Trophoblast cell (in vitro differentiated cells and primary cell): ENCODE data around the gene HIRA.

ENCODE experiments used
- DNase-seq, 2 donors: peaks; one replicate each; pipeline ENCODE4 v3.0.0-alpha.2; 2016
- H2AFZ ChIP-seq: 2 replicates; pipeline ENCODE4 v1.6.1; 2013; ENCODE audit warnings: low read length, moderate library complexity, mild to moderate bottlenecking; ENCODE audit not compliant: insufficient read depth, poor library complexity
- H2AK5ac ChIP-seq: 2 replicates; pipeline ENCODE4 v1.6.1; 2013; ENCODE audit warnings: mild to moderate bottlenecking, low read length
- H2BK120ac ChIP-seq: 2 replicates; pipeline ENCODE4 v1.6.1; 2013; ENCODE audit warnings: low read length, mild to moderate bottlenecking, moderate library complexity; ENCODE audit not compliant: insufficient read depth, poor library complexity
- H2BK12ac ChIP-seq: 2 replicates; pipeline ENCODE4 v1.6.1; 2013; ENCODE audit warnings: mild to moderate bottlenecking, low read length, moderate library complexity
- H2BK5ac ChIP-seq: 2 replicates; pipeline ENCODE4 v1.6.1; 2013; ENCODE audit warnings: low read length, low read depth, moderate library complexity, mild to moderate bottlenecking; ENCODE audit not compliant: poor library complexity
- H3K14ac ChIP-seq: 2 replicates; pipeline ENCODE4 v1.6.1; 2013; ENCODE audit warnings: mild to moderate bottlenecking, low read length
- H3K18ac ChIP-seq: 2 replicates; pipeline ENCODE4 v1.6.1; 2013; ENCODE audit warnings: mild to moderate bottlenecking, low read length
- H3K23ac ChIP-seq: 2 replicates; pipeline ENCODE4 v1.6.1; 2013; ENCODE audit warnings: low read length
- H3K27ac ChIP-seq: 2 replicates; pipeline ENCODE4 v1.5.1; 2013; ENCODE audit warnings: low read depth, mild to moderate bottlenecking, inconsistent platforms, low read length, moderate library complexity
- H3K27me3 ChIP-seq: 2 replicates; pipeline ENCODE4 v1.6.1; 2013; ENCODE audit warnings: inconsistent platforms, mild to moderate bottlenecking, low read length, moderate library complexity; ENCODE audit not compliant: insufficient read depth
- H3K36me3 ChIP-seq, 2 experiments: 1 replicate in 1 of 2; 2 replicates in 1 of 2; pipeline ENCODE4 v1.6.1; 2013; ENCODE audit warnings: low read length in 2 of 2, mild to moderate bottlenecking in 2 of 2, moderate library complexity in 1 of 2; ENCODE audit not compliant: insufficient read depth in 2 of 2, control insufficient read depth in 1 of 2
- H3K4ac ChIP-seq: 2 replicates; pipeline ENCODE4 v1.6.1; 2013; ENCODE audit warnings: low read depth, mild to moderate bottlenecking, low read length, moderate library complexity
- H3K4me1 ChIP-seq, 2 experiments: 1 replicate in 1 of 2; 2 replicates in 1 of 2; pipeline ENCODE4 v1.6.1; 2013; ENCODE audit warnings: low read length in 2 of 2, mild to moderate bottlenecking in 2 of 2, moderate library complexity in 1 of 2; ENCODE audit not compliant: insufficient read depth in 2 of 2, control insufficient read depth in 1 of 2
- H3K4me2 ChIP-seq: 2 replicates; pipeline ENCODE4 v1.6.1; 2013; ENCODE audit warnings: inconsistent platforms, mild to moderate bottlenecking, low read length, moderate library complexity
- H3K4me3 ChIP-seq: 2 replicates; pipeline ENCODE4 v1.5.1; 2013; ENCODE audit warnings: mild to moderate bottlenecking, low read depth, low read length, inconsistent platforms
- H3K79me1 ChIP-seq: one replicate; pipeline ENCODE4 v1.6.1; 2013; ENCODE audit warnings: low read length
- H3K79me2 ChIP-seq: 2 replicates; pipeline ENCODE4 v1.6.1; 2013; ENCODE audit warnings: low read length, mild to moderate bottlenecking; ENCODE audit not compliant: control insufficient read depth, insufficient read depth, poor library complexity
- H3K9ac ChIP-seq: 2 replicates; pipeline ENCODE4 v1.6.1; 2013; ENCODE audit warnings: mild to moderate bottlenecking, low read length
- H3K9me3 ChIP-seq: 2 replicates; pipeline ENCODE4 v1.6.1; 2013; ENCODE audit warnings: low read depth, mild to moderate bottlenecking, control low read depth, inconsistent platforms, low read length; ENCODE audit not compliant: insufficient read depth
- H4K12ac ChIP-seq: 2 replicates; pipeline ENCODE4 v1.6.1; 2013; ENCODE audit warnings: low read depth, mild to moderate bottlenecking, low read length, moderate library complexity
- H4K8ac ChIP-seq: 2 replicates; pipeline ENCODE4 v1.6.1; 2013; ENCODE audit warnings: low read depth, mild to moderate bottlenecking, low read length, moderate library complexity
- H4K91ac ChIP-seq: one replicate; pipeline ENCODE4 v1.6.1; 2013; ENCODE audit warnings: low read depth, mild to moderate bottlenecking, low read length, moderate library complexity
- WGBS: extraction: QIAGEN DNeasy Blood & Tissue Kit; methylation state at CpG from one replicate; pipeline ENCODE4 v1.1.7; 2013; ENCODE audit warnings: missing lambda C conversion rate; ENCODE audit not compliant: insufficient read length, insufficient coverage; ENCODE audit errors: extremely low coverage; 5-methylcytosine and 5-hydroxymethylcytosine counted together

Gene HIRA

GRCh38 chr22:19405652-19406051 lies 25.9 kb downstream of the HIRA start:
- Histone ChIP-seq H3K27me3 (no peaks in the 10 kb centered on the region), H3K4me2 (no peak overlapping the region), H3K79me1 (no peaks in the 10 kb centered on the region), H3K14ac (no peak overlapping the region), H2AFZ (no peak overlapping the region), H3K9me3 (no peaks in the 10 kb centered on the region), H2BK120ac (no peak overlapping the region), H3K4me1 (peaks cover 0 to 4% of the 10 kb centered on the region in 2 experiments), H3K79me2 (no peaks in the 10 kb centered on the region), H3K4ac (no peak overlapping the region), H4K12ac (no peak overlapping the region), H2BK5ac (no peak overlapping the region), H3K27ac (no peak overlapping the region), H2BK12ac (no peak overlapping the region), H4K91ac (no peak overlapping the region), H3K36me3 (peaks cover 25 to 36% of the 10 kb centered on the region in 2 experiments), H4K8ac (no peak overlapping the region), H2AK5ac (no peak overlapping the region), H3K4me3 (no peak overlapping the region), H3K9ac (no peak overlapping the region), H3K23ac (no peak overlapping the region), H3K18ac (no peak overlapping the region)
- DNase-seq: no peak
- WGBS: no CpG with 5 or more reads among the region's 8 CpGs

GRCh38 chr22:19405133-19405532 lies 26.4 kb downstream of the HIRA start:
- H3K79me1 ChIP-seq: no peaks in the 10 kb centered on the region
- no peak for DNase-seq
- no peak overlapping the region for H3K23ac ChIP-seq
- no peak overlapping the region for H3K14ac ChIP-seq
- WGBS: no CpG with 5 or more reads among the region's 4 CpGs
- peaks cover 25 to 37% of the 10 kb centered on the region in 2 experiments for H3K36me3 ChIP-seq
- no peak overlapping the region for H2AFZ ChIP-seq
- H3K9me3 ChIP-seq: no peaks in the 10 kb centered on the region
- no peak overlapping the region for H3K9ac ChIP-seq
- no peaks in the 10 kb centered on the region for H3K79me2 ChIP-seq
- H4K91ac ChIP-seq: no peak overlapping the region
- no peak overlapping the region for H3K4ac ChIP-seq
- no peak overlapping the region for H3K27ac ChIP-seq
- H3K18ac ChIP-seq: no peak overlapping the region
- H3K4me2 ChIP-seq: no peak overlapping the region
- H3K27me3 ChIP-seq: no peaks in the 10 kb centered on the region
- no peak overlapping the region for H2BK12ac ChIP-seq
- no peak overlapping the region for H2BK5ac ChIP-seq
- H3K4me3 ChIP-seq: no peak overlapping the region
- H2BK120ac ChIP-seq: no peak overlapping the region
- H2AK5ac ChIP-seq: no peak overlapping the region
- H4K12ac ChIP-seq: no peak overlapping the region
- no peak overlapping the region for H4K8ac ChIP-seq
- H3K4me1 ChIP-seq: peaks cover 0 to 4% of the 10 kb centered on the region in 2 experiments

GRCh38 chr22:19404676-19405075 lies 26.9 kb downstream of the HIRA start:
- Histone ChIP-seq H3K4me2 (no peak overlapping the region), H4K91ac (no peak overlapping the region), H3K36me3 (peaks cover 25 to 34% of the 10 kb centered on the region in 2 experiments), H3K23ac (no peak overlapping the region), H2AK5ac (no peak overlapping the region), H4K8ac (no peak overlapping the region), H3K79me1 (no peaks in the 10 kb centered on the region), H3K27ac (no peak overlapping the region), H3K27me3 (no peaks in the 10 kb centered on the region), H3K9me3 (no peaks in the 10 kb centered on the region), H3K79me2 (no peaks in the 10 kb centered on the region), H2BK120ac (no peak overlapping the region), H4K12ac (no peak overlapping the region), H2BK5ac (no peak overlapping the region), H2AFZ (no peak overlapping the region), H3K18ac (no peak overlapping the region), H2BK12ac (no peak overlapping the region), H3K4me3 (no peak overlapping the region), H3K14ac (no peak overlapping the region), H3K9ac (no peak overlapping the region), H3K4ac (no peak overlapping the region), H3K4me1 (peaks cover 0 to 4% of the 10 kb centered on the region in 2 experiments)
- no peak for DNase-seq
- no CpG with 5 or more reads among the region's 3 CpGs for WGBS

GRCh38 chr22:19402642-19403191 lies 28.8 kb downstream of the HIRA start:
- Histone ChIP-seq H3K23ac (no peak overlapping the region), H2BK12ac (no peak overlapping the region), H3K9ac (no peak overlapping the region), H2BK5ac (no peak overlapping the region), H2AFZ (no peak overlapping the region), H3K4me1 (peaks cover 0 to 1% of the 10 kb centered on the region in 2 experiments), H4K8ac (no peak overlapping the region), H3K9me3 (no peaks in the 10 kb centered on the region), H3K4me2 (no peak overlapping the region), H3K4me3 (no peak overlapping the region), H4K91ac (no peak overlapping the region), H3K14ac (no peak overlapping the region), H3K79me1 (no peaks in the 10 kb centered on the region), H3K27ac (no peak overlapping the region), H3K4ac (no peak overlapping the region), H2BK120ac (no peak overlapping the region), H4K12ac (no peak overlapping the region), H3K27me3 (no peaks in the 10 kb centered on the region), H3K18ac (no peak overlapping the region), H3K36me3 (peaks cover 25 to 32% of the 10 kb centered on the region in 2 experiments), H2AK5ac (no peak overlapping the region), H3K79me2 (no peaks in the 10 kb centered on the region)
- no CpG with 5 or more reads among the region's 4 CpGs for WGBS
- DNase-seq: no peak
